IMR-90 (cell line): Measurements from ENCODE around the gene PCSK5. TPM values are rescaled to one million over a fixed set of nuclear protein-coding genes. Genes with fewer than 3 reads are reported as not detected.

ENCODE experiments used
- ATAC-seq: fragments of 200-7000 bp; cut with Tn5 transposase; 2 replicates; pipeline ENCODE4 v1.9.1; 2020; ENCODE audit warnings: low read depth, mild to moderate bottlenecking, moderate library complexity
- BruUV-seq: library from RNA; stranded (reverse); fragments of 400-500 nt; replicated peaks from 2 replicates; lab custom pipeline; 2021; lab: Mats Ljungman, UMichigan
- CTCF ChIA-PET: fragments of 300-600 bp; formaldehyde crosslinking; extraction: SDS; loops from one replicate; lab custom pipeline; 2021; ENCODE audit warnings: antibody characterized with exemption; lab: Yijun Ruan, JAX
- POLR2A ChIA-PET: fragments of 300-600 bp; sonication (Branson Sonifier 250); formaldehyde crosslinking; loops from one replicate; lab custom pipeline; 2022; ENCODE audit warnings: antibody characterized with exemption; ENCODE audit not compliant: unreplicated experiment; lab: Charles Lee
- DNase-seq: peaks from one replicate; pipeline ENCODE4 v3.0.0; 2013
- H2AFZ ChIP-seq: replicated peaks from 2 replicates; pipeline ENCODE3; 2013; ENCODE audit warnings: low read length, mild to moderate bottlenecking; ENCODE audit not compliant: poor library complexity
- H2AK5ac ChIP-seq: 2 replicates; pipeline ENCODE4 v1.6.1; 2013; ENCODE audit warnings: low read depth, low read length, inconsistent platforms
- H2AK9ac ChIP-seq: replicated peaks from 2 replicates; pipeline ENCODE3; 2013; ENCODE audit warnings: mild to moderate bottlenecking, low read depth, low read length, moderate library complexity; ENCODE audit not compliant: poor library complexity
- H2BK120ac ChIP-seq: 2 replicates; pipeline ENCODE4 v1.6.1; 2013; ENCODE audit warnings: low read depth, low read length, inconsistent platforms
- H2BK15ac ChIP-seq: 3 replicates; pipeline ENCODE4 v1.6.1; 2013; ENCODE audit warnings: low read depth, low read length, inconsistent platforms
- H2BK20ac ChIP-seq: 2 replicates; pipeline ENCODE4 v1.6.1; 2013; ENCODE audit warnings: low read depth, mild to moderate bottlenecking, inconsistent platforms, low read length, moderate library complexity
- H2BK5ac ChIP-seq: 2 replicates; pipeline ENCODE4 v1.6.1; 2013; ENCODE audit warnings: mild to moderate bottlenecking, low read depth, low read length, inconsistent platforms; ENCODE audit not compliant: poor library complexity, severe bottlenecking
- H3K14ac ChIP-seq: replicated peaks from 2 replicates; pipeline ENCODE4 v1.6.1; 2013; ENCODE audit warnings: low read depth, low read length, inconsistent platforms
- H3K18ac ChIP-seq: 2 replicates; pipeline ENCODE4 v1.6.1; 2013; ENCODE audit warnings: low read depth, low read length, control low read depth
- H3K23ac ChIP-seq: 2 replicates; pipeline ENCODE4 v1.6.1; 2013; ENCODE audit warnings: low read depth, low read length, inconsistent platforms
- H3K27ac ChIP-seq: 2 replicates; pipeline ENCODE4 v1.5.1; 2013; ENCODE audit warnings: mild to moderate bottlenecking, control low read depth, low read length; ENCODE audit not compliant: insufficient read depth
- H3K27me3 ChIP-seq: 2 replicates; pipeline ENCODE4 v1.6.1; 2013; ENCODE audit warnings: low read length; ENCODE audit not compliant: control insufficient read depth, insufficient read depth
- H3K36me3 ChIP-seq: 2 replicates; pipeline ENCODE4 v1.6.1; 2013; ENCODE audit warnings: low read length, mixed read lengths; ENCODE audit not compliant: control insufficient read depth, insufficient read depth
- H3K4ac ChIP-seq: 2 replicates; pipeline ENCODE4 v1.6.1; 2013; ENCODE audit warnings: low read depth, low read length, inconsistent platforms
- H3K4me1 ChIP-seq: 2 replicates; pipeline ENCODE4 v1.6.1; 2013; ENCODE audit warnings: low read length, mixed read lengths; ENCODE audit not compliant: control insufficient read depth, insufficient read depth
- H3K4me2 ChIP-seq: 2 replicates; pipeline ENCODE4 v1.6.1; 2013; ENCODE audit warnings: low read depth, mild to moderate bottlenecking, control low read depth, low read length, moderate library complexity
- H3K4me3 ChIP-seq: 2 replicates; pipeline ENCODE4 v1.5.1; 2013; ENCODE audit warnings: low read depth, mild to moderate bottlenecking, control low read depth, low read length, moderate library complexity; ENCODE audit not compliant: insufficient read depth
- H3K56ac ChIP-seq: 2 replicates; pipeline ENCODE4 v1.6.1; 2013; ENCODE audit warnings: low read length, inconsistent platforms; ENCODE audit not compliant: insufficient read depth; ENCODE audit errors: extremely low read depth
- H3K79me1 ChIP-seq, 2 experiments: 2 replicates each; pipeline ENCODE4 v1.6.1; 2013; ENCODE audit warnings: low read length in 2 of 2, inconsistent platforms in 1 of 2, low read depth in 1 of 2
- H3K9ac ChIP-seq: 2 replicates; pipeline ENCODE4 v1.6.1; 2013; ENCODE audit warnings: low read depth, low read length, control low read depth
- H3K9me1 ChIP-seq: 2 replicates; pipeline ENCODE4 v1.6.1; 2013; ENCODE audit warnings: low read length, inconsistent platforms; ENCODE audit not compliant: insufficient read depth
- H3K9me3 ChIP-seq: 2 replicates; pipeline ENCODE4 v1.6.1; 2013; ENCODE audit warnings: low read length; ENCODE audit not compliant: control insufficient read depth, insufficient read depth
- H4K20me1 ChIP-seq: 2 replicates; pipeline ENCODE4 v1.6.1; 2013; ENCODE audit warnings: low read length, inconsistent platforms; ENCODE audit not compliant: insufficient read depth
- H4K5ac ChIP-seq: 2 replicates; pipeline ENCODE4 v1.6.1; 2013; ENCODE audit warnings: mild to moderate bottlenecking, low read depth, low read length, control low read depth
- H4K8ac ChIP-seq, 2 experiments: 2 replicates each; pipeline ENCODE4 v1.6.1; 2013; ENCODE audit warnings: low read depth in 2 of 2, low read length in 2 of 2, control low read depth in 1 of 2, inconsistent platforms in 1 of 2
- H4K91ac ChIP-seq: 2 replicates; pipeline ENCODE4 v1.6.1; 2013; ENCODE audit warnings: low read depth, low read length, inconsistent platforms; ENCODE audit not compliant: insufficient read depth
- MAFK ChIP-seq: IDR thresholded peaks from 2 replicates; pipeline ENCODE4 v1.6.1; 2012; ENCODE audit warnings: low read depth, low read length, improper control_type of control experiment
- dilution Hi-C: fragments of 300-500 bp; cut with HindIII; formaldehyde crosslinking; loops from one replicate; pipeline ENCODE4 v1.14.3; 2018; ENCODE audit warnings: low sequenced_read_pairs; ENCODE audit not compliant: unreplicated experiment
- in situ Hi-C: fragments of 300-500 bp; cut with MboI; formaldehyde crosslinking; loops from 3 replicates; pipeline ENCODE4 v1.14.3; 2019; ENCODE audit warnings: low sequenced_read_pairs, inconsistent platforms, mixed read lengths
- intact Hi-C: fragments of 100-400 bp; cut with micrococcal nuclease; formaldehyde crosslinking; loops from 2 replicates; pipeline ENCODE4 v1.10.0; 2022
- polyA plus RNA-seq, 3 experiments: library from polyadenylated mRNA; depleted of rRNA; stranded (reverse); fragments of >200 nt; gene quantifications; 2 replicates each; pipeline ENCODE4 v1.2.3, GENCODE V29; 2012; ENCODE audit warnings: low replicate concordance in 1 of 3
- total RNA-seq: library from RNA; depleted of rRNA; stranded (reverse); fragments of >200 nt; gene quantifications from 2 replicates; pipeline ENCODE4 v1.2.3, GENCODE V29; 2012
- TF ChIP-seq, protein P1 (sequence below): fragments of 150-350 bp; IDR thresholded peaks from 2 replicates; pipeline ENCODE4 v1.6.1; 2017; ENCODE audit warnings: mild to moderate bottlenecking, antibody characterized with exemption, low read length, low read depth

The PCSK5 gene
- total and polyA plus RNA-seq, 2 of the 4 experiments (the other 2 are of a cell fraction): 1.5 to 3.0 TPM

DNA sequence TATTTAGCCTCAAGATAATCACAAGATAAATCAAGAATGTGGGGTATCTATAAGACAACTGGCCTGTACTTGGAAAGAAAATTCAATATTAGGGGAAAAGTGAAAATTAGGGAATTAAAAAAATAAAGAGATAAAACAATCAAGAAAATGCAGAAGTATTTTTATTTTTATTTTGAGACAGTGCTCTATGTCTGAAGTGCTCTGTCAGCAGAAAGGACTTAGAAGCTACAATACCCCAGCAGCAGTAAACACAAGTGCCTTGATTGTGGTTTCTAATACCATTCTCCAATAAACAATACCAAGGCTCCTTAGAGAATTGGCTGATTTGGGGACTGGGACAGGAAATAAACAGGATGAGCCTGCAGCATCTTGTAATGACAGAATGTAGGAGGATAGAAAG lies 358.8 kb downstream of the PCSK5 start:
- H3K9ac ChIP-seq: no peak overlapping the region
- H3K4me1 ChIP-seq: no peaks in the 10 kb centered on the region; the same call in 1 of the 2 replicates
- H2AK5ac ChIP-seq: no peak overlapping the region
- no peaks in the 10 kb centered on the region for H3K27me3 ChIP-seq
- H2BK20ac ChIP-seq: no peak overlapping the region
- no TSS peak for BruUV-seq
- in situ Hi-C loops (no loop called here), dilution Hi-C loops (no loop called here), intact Hi-C loops (no loop called here)
- no peak overlapping the region for H3K4me2 ChIP-seq
- no peak overlapping the region for H2AFZ ChIP-seq
- H3K4me3 ChIP-seq: no peak overlapping the region
- H4K5ac ChIP-seq: no peak overlapping the region
- H4K8ac ChIP-seq: no peak overlapping the region
- H3K9me1 ChIP-seq: no peaks in the 10 kb centered on the region
- H2BK120ac ChIP-seq: no peak overlapping the region
- H2AK9ac ChIP-seq: no peak overlapping the region
- no peak overlapping the region for H2BK15ac ChIP-seq
- H3K9me3 ChIP-seq: no peaks in the 10 kb centered on the region
- H3K23ac ChIP-seq: no peak overlapping the region
- peak; percentile 75 for TF ChIP-seq MAFK
- TF ChIP-seq, protein P1, sequence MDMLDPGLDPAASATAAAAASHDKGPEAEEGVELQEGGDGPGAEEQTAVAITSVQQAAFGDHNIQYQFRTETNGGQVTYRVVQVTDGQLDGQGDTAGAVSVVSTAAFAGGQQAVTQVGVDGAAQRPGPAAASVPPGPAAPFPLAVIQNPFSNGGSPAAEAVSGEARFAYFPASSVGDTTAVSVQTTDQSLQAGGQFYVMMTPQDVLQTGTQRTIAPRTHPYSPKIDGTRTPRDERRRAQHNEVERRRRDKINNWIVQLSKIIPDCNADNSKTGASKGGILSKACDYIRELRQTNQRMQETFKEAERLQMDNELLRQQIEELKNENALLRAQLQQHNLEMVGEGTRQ: no peak
- H4K91ac ChIP-seq: no peak overlapping the region
- H3K79me1 ChIP-seq: no peaks in the 10 kb centered on the region
- H3K27ac ChIP-seq: no peak overlapping the region
- H2BK5ac ChIP-seq: no peak overlapping the region
- ChIA-PET POLR2A (no interaction called here), CTCF (no interaction called here)
- no peaks in the 10 kb centered on the region for H3K36me3 ChIP-seq
- DNase-seq: no peak
- H3K4ac ChIP-seq: no peak overlapping the region
- no peak overlapping the region for H3K14ac ChIP-seq
- H3K18ac ChIP-seq: no peak overlapping the region
- H4K20me1 ChIP-seq: no peaks in the 10 kb centered on the region
- no peak overlapping the region for H3K56ac ChIP-seq
- ATAC-seq: no peak
